Fibroblast of mammary gland (primary cell): ENCODE measurements around the gene DNAH17.

ENCODE experiments used
- DNase-seq: peaks from one replicate; pipeline ENCODE4 v3.0.0-alpha.2; 2010; ENCODE audit warnings: low read depth
- H3K4me3 ChIP-seq: 2 replicates; pipeline ENCODE4 v1.5.1; 2011; ENCODE audit warnings: low read depth, mild to moderate bottlenecking, low read length, moderate library complexity; ENCODE audit not compliant: control insufficient read depth
- CTCF ChIP-seq: conservative IDR thresholded peaks from 2 replicates; pipeline ENCODE4 v1.5.1; 2011; ENCODE audit warnings: low read depth, low read length, inconsistent platforms; ENCODE audit not compliant: control insufficient read depth, insufficient read depth

Gene DNAH17

GRCh38 chr17:78477913-78478756 lies 99.1 kb downstream of the DNAH17 start:
- no peak overlapping the region for H3K4me3 ChIP-seq
- no peak for TF ChIP-seq CTCF
- no peak for DNase-seq

DNA sequence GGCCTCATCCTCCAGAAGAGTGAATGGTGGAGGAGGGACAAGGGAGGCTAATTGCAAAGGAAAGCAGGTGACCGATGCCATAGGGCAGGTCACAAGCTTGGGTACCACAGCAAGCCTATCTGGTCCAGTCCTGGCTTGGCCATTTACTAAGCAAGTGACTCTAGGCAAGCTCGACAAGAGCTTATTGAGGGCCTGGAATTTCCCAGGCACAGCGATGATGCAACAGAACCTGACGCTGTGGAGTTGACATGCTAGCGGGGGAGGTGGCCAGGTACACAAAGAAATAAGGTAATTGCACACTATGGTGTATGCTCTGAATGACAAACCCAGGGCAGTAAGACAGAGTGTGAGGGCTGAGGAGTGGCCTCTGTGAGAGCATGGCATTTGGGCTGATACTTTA lies 100.2 kb downstream of the DNAH17 start:
- no peak for DNase-seq
- TF ChIP-seq CTCF, result no peak
- no peak overlapping the region for H3K4me3 ChIP-seq

- no peak for TF ChIP-seq CTCF
- no peak overlapping the region for H3K4me3 ChIP-seq
- no peak for DNase-seq
Measured at GRCh38 chr17:78476149-78476548, 101.0 kb downstream of the DNAH17 start.

DNA sequence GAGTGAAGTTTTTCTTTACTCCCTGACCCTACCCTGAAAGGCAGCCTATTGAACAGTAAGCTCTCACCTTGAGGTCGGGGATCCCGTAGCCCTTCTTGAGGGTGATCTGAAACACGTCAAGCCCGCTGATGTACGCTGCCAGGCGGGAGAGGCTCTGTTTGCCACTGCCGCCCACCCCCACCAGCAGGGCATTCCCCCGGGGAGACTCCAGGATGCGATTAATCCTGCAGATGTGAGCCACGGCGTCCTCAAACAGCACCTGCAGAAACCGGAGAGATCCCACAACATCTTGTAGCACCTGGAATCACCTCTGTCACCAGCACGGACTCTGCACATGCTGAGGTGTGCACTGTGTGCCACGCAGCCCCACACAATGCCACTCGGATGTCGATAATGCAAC lies 102.0 kb downstream of the DNAH17 start:
- no peak for TF ChIP-seq CTCF

GRCh38 chr17:78474614-78475146 lies 102.5 kb downstream of the DNAH17 start:
- DNase-seq, result no peak
- H3K4me3 ChIP-seq, result no peak overlapping the region

More for the DNA sequence above, 102.0 kb downstream of the DNAH17 start:
- DNase-seq, result no peak
- H3K4me3 ChIP-seq, result no peak overlapping the region

GRCh38 chr17:78473951-78474613 lies 103.1 kb downstream of the DNAH17 start:
- no peak for TF ChIP-seq CTCF
- no peak overlapping the region for H3K4me3 ChIP-seq
- DNase-seq, result no peak

More at GRCh38 chr17:78474614-78475146, 102.5 kb downstream of the DNAH17 start:
- TF ChIP-seq CTCF, result no peak
